ENCODE data around the gene CCL20.
"Not testable (repeated sequence)": the region's sequence is repeated elsewhere in the genome, so short reads cannot be mapped to it uniquely, and the experiment has no call there.

CCL20 gene

GRCh38 chr2:227785293-227785692 is 28.3 kb upstream of the CCL20 start:
- no peak for DNase-seq (ENCODE audit: low read depth)
- no peak overlapping the region for H3K4me3 ChIP-seq (ENCODE audit: control insufficient read depth, low read depth, low read length)
- TF ChIP-seq CTCF (conservative IDR thresholded peaks at IDR 0.05; ENCODE audit: control insufficient read depth, insufficient read depth, low read depth, low read length) = no peak

- peak; percentile 47 for DNase-seq (ENCODE audit: low read depth)
- H3K4me3 ChIP-seq (ENCODE audit: control insufficient read depth, low read depth, low read length) = no peak overlapping the region
- no peak for TF ChIP-seq CTCF (conservative IDR thresholded peaks at IDR 0.05; ENCODE audit: control insufficient read depth, insufficient read depth, low read depth, low read length)
Observed at GRCh38 chr2:227788561-227789018, 25.1 kb upstream of the CCL20 start.

GRCh38 chr2:227789803-227790202 is 23.8 kb upstream of the CCL20 start:
- peak; percentile 41 for DNase-seq (ENCODE audit: low read depth)
- TF ChIP-seq CTCF (conservative IDR thresholded peaks at IDR 0.05; ENCODE audit: control insufficient read depth, insufficient read depth, low read depth, low read length) = no peak
- H3K4me3 ChIP-seq (ENCODE audit: control insufficient read depth, low read depth, low read length) = no peak overlapping the region

GRCh38 chr2:227793148-227793712 is 20.4 kb upstream of the CCL20 start:
- DNase-seq (ENCODE audit: low read depth) = no peak
- no peak for TF ChIP-seq CTCF (conservative IDR thresholded peaks at IDR 0.05; ENCODE audit: control insufficient read depth, insufficient read depth, low read depth, low read length)

GRCh38 chr2:227796045-227796711 is 17.5 kb upstream of the CCL20 start:
- no peak for DNase-seq (ENCODE audit: low read depth)
- no peak overlapping the region for H3K4me3 ChIP-seq (ENCODE audit: control insufficient read depth, low read depth, low read length)
- TF ChIP-seq CTCF (conservative IDR thresholded peaks at IDR 0.05; ENCODE audit: control insufficient read depth, insufficient read depth, low read depth, low read length) = no peak

More at GRCh38 chr2:227793148-227793712, 20.4 kb upstream of the CCL20 start:
- no peak overlapping the region for H3K4me3 ChIP-seq (ENCODE audit: control insufficient read depth, low read depth, low read length)

GRCh38 chr2:227796768-227797167 is 16.9 kb upstream of the CCL20 start:
- H3K4me3 ChIP-seq (ENCODE audit: control insufficient read depth, low read depth, low read length); DNase-seq (ENCODE audit: low read depth): not testable (repeated sequence)

GRCh38 chr2:227799202-227799601 is 14.4 kb upstream of the CCL20 start:
- no peak for TF ChIP-seq CTCF (conservative IDR thresholded peaks at IDR 0.05; ENCODE audit: control insufficient read depth, insufficient read depth, low read depth, low read length)
- no peak for DNase-seq (ENCODE audit: low read depth)
- H3K4me3 ChIP-seq (ENCODE audit: control insufficient read depth, low read depth, low read length) = no peak overlapping the region
